GM19467 (cell line): ENCODE results near the gene BID.
"Not testable (repeated sequence)": the region's sequence is repeated elsewhere in the genome, so short reads cannot be mapped to it uniquely, and the experiment has no call there.

Source experiments
- ATAC-seq: cut with Tn5 transposase; IDR thresholded peaks from one replicate; pipeline ENCODE4 v1.9.1; 2021; ENCODE audit warnings: mild to moderate bottlenecking, moderate library complexity; ENCODE audit not compliant: unreplicated experiment

BID gene

GRCh38 chr22:17705951-17706900 lies 68.0 kb downstream of the BID start:
- ATAC-seq, result peak; percentile 66

GRCh38 chr22:17705546-17705945 lies 68.7 kb downstream of the BID start:
- no peak for ATAC-seq

- no peak for ATAC-seq
These were observed 70.5 kb downstream of the BID start for GRCh38 chr22:17703811-17704210.

DNA sequence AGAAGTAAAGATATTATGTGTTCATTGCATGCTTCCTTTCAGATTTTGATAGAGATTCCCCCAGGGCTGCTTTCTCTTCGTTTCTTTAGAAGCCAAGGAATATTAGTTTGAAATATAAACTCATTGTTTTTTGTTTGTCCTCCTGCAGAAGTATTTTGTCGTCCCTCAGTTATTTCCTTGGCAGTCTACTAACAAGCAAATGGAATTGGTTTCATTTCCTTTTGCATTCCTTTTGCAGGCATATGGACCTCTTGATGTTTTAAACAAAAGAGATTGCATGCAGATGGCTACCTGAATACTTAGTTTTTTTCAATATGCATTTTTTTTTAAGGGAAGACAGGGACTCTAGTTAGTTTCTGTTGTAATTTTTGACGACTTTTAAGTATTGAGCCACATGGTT lies 73.5 kb downstream of the BID start:
- ATAC-seq, result no peak

DNA sequence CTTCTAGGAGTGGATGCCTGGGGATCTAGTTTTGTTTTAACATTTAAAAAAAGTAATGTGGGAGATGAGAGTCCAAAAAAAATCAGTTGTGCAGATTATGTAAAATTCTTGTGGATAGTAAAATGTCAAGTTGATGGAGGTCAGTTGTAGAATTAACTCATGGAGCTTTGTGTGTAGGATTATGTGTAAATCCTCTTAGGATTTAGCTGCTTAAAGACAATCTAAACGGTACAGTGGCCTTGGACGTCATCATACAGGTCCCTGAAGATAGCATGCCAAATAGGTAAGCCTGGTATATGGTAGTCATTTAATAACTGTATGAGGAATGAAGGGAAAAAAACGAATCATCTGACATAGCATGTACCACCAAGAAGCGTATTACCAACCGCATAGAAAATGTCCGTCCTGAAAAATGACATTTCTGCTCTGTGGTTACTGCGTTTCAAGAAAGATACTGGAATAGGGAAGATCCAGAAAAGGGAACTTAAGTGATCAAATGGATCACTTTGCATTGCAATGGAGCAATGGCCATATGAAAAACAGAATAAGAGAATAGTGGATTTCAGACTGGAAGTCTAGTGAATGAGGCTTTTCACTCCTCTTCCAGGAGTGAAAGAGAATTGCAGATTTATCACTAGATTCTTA lies 74.5 kb downstream of the BID start:
- no peak for ATAC-seq

- ATAC-seq, result no peak
These were observed 75.3 kb downstream of the BID start for GRCh38 chr22:17698948-17699347.

DNA sequence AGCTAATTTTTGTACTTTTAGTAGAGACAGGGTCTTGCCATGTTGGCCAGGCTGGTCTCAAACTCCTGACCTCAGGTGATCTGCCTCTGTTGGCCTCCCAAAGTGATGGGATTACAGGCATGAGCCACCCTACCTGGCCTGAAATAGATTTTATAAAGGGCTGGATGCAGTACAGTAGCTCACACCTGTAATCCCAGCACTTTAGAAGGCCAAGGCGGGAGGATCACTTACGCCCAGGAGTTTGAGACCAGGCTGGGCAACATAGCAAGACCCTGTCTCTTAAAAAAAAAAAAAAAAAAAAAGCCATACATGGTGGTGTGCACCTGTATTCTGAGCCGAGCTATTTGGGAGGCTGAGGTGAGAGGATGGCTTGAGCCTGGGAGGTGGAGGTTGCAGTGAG lies 76.0 kb downstream of the BID start:
- ATAC-seq, result not testable (repeated sequence)

- ATAC-seq, result not testable (repeated sequence)
These were observed 77.1 kb downstream of the BID start for GRCh38 chr22:17697196-17697595.

- ATAC-seq, result no peak
These were observed 78.3 kb downstream of the BID start for GRCh38 chr22:17695986-17696385.

DNA sequence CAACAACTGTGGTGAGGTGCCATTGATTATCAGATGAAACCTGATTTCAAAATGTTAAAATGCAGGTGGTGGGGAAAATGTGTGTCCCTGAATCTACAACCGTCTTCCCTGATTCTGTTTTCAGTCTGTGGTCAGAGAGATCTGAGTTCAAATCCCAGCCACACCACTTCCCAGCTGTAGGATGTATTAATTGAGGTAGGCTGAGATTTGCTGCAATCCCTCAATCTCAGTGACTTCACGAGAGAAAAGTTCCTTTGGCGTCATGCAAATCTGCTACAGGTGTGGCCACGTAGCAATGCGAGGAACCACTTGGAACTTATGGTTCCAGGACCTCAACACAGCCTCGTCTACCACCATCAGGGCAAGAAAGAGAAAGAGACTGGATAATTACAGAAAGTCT lies 79.5 kb downstream of the BID start:
- no peak for ATAC-seq

GRCh38 chr22:17694193-17694592 lies 80.1 kb downstream of the BID start:
- no peak for ATAC-seq

- no peak for ATAC-seq
These were observed 81.4 kb downstream of the BID start for GRCh38 chr22:17692841-17693240.

GRCh38 chr22:17684245-17684644 lies 90.0 kb downstream of the BID start:
- ATAC-seq, result no peak
